Heart left ventricle (tissue), 16 donors: ENCODE results near the gene PIK3C2G. TPM values are rescaled to one million over a fixed set of nuclear protein-coding genes. Genes with fewer than 3 reads are reported as not detected.
"Not testable (repeated sequence)": the region's sequence is repeated elsewhere in the genome, so short reads cannot be mapped to it uniquely, and the experiment has no call there.

Experiments used
- ATAC-seq, 4 donors: fragments of 200-7000 bp; cut with Tn5 transposase; one replicate each; pipeline ENCODE4 v1.9.1; 2020 to 2022; ENCODE audit warnings: moderate library complexity in 4 of 4, mild to moderate bottlenecking in 3 of 4, moderate number of reproducible peaks in 1 of 4
- DNase-seq, 5 donors: peaks; one replicate each; pipeline ENCODE4 v3.0.0-alpha.2; 2020
- H3K27ac ChIP-seq, 12 donors: fragments of 200-600 bp; sonication (generic) in 4 of 12; one replicate each; pipeline versions ENCODE4 v1.5.0 to v1.8.0; 2016 to 2022; ENCODE audit warnings: mild to moderate bottlenecking in 2 of 12
- H3K27me3 ChIP-seq, 9 donors: fragments of 200-600 bp; sonication (generic) in 2 of 9; one replicate each; pipeline versions ENCODE4 v1.5.1 to v1.8.0; 2016 to 2022; ENCODE audit warnings: mild to moderate bottlenecking in 3 of 9
- H3K36me3 ChIP-seq, 9 donors: fragments of 200-600 bp; sonication (generic) in 2 of 9; one replicate each; pipeline versions ENCODE4 v1.5.0 to v1.8.0; 2018 to 2022; ENCODE audit warnings: mild to moderate bottlenecking in 2 of 9
- H3K4me1 ChIP-seq, 12 donors: fragments of 200-600 bp; sonication (generic) in 4 of 12; one replicate each; pipeline versions ENCODE4 v1.5.0 to v1.8.0; 2016 to 2022; ENCODE audit warnings: mild to moderate bottlenecking in 3 of 12
- H3K4me3 ChIP-seq, 12 donors: fragments of 200-600 bp; sonication (generic) in 4 of 12; one replicate each; pipeline versions ENCODE4 v1.5.0 to v1.8.0; 2017 to 2022; ENCODE audit warnings: mild to moderate bottlenecking in 9 of 12, moderate library complexity in 4 of 12
- H3K9me3 ChIP-seq, 12 donors: fragments of 200-600 bp; sonication (generic) in 4 of 12; one replicate each; pipeline versions ENCODE4 v1.5.0 to v1.8.0; 2016 to 2022; ENCODE audit warnings: mild to moderate bottlenecking in 1 of 12
- CTCF ChIP-seq, 12 donors: fragments of 200-600 bp; sonication (generic) in 4 of 12; IDR thresholded peaks; one replicate each; pipeline versions ENCODE4 v1.5.0 to v1.8.0; 2018 to 2022; ENCODE audit warnings: antibody characterized with exemption in 12 of 12, mild to moderate bottlenecking in 5 of 12
- POLR2A ChIP-seq, 2 donors: fragments of 450-650 bp; IDR thresholded peaks; one replicate each; pipeline ENCODE4 v1.6.1; 2017; ENCODE audit warnings: antibody characterized with exemption in 2 of 2, mild to moderate bottlenecking in 2 of 2, moderate library complexity in 2 of 2
- WGBS, 4 donors: extraction: QIAGEN DNeasy Blood & Tissue Kit in 2 of 4; methylation state at CpG; one replicate each; pipeline versions ENCODE4 v1.1.5 to v1.1.7; 2013 to 2018; 5-methylcytosine and 5-hydroxymethylcytosine counted together
- intact Hi-C, 10 donors: fragments of 100-400 bp; cut with DNase I; formaldehyde crosslinking; loops; one replicate each; pipeline versions ENCODE4 v1.11.1 to v1.14.2; 2022
- polyA plus RNA-seq, 2 donors: library from polyadenylated mRNA; stranded (reverse); fragments of 200-250 nt; gene quantifications; one replicate each; pipeline ENCODE4 v1.2.3, GENCODE V29; 2013
- total RNA-seq, 9 donors: library from RNA; depleted of rRNA in 2 of 9; stranded (reverse); fragments of >200 nt in 2 of 9; fragmentation: NEBNext Ultra II Directional in 3 of 9; extraction: Animal tissue kit (Norgen Biotek cat#: 25700) in 3 of 9; gene quantifications; one replicate each; pipeline versions ENCODE4 v1.1.0 to v1.2.4, GENCODE V29; 2016 to 2023
- donor health status: ischemic (EF 13 %, LVEDD 7.1; RV severe dilation, severe dysfunction).
- donor health status: healthy with polysubstance abuse.
- donor health status: DM: no; HTN: yes; CAD: no.
- donor health status: DM: no; HTN: no; CAD: no.
- donor health status: ischemic (EF 25% LVEDD 6.9; RV normal size, moderate dysfunction).
- donor health status: ischemic (EF 25% LVEDD 5.7; RV mildly dilated, moderate dysfunction).
- donor health status: healthy.
- donor health status: DM: yes; HTN: yes; CAD: no.
- donor health status: ischemic (EF 35%, LVEDD 5.7; RV mildly dilated, moderate dysfunction).
- donor health status: nonischemic (EF 11% LVEDD 7.7; RV severe dilation, severe dysfunction).
- donor health status: DM: yes; HTN: yes; CAD: no.
- donor health status: PGD.
- donor health status: ischemic (EF 29% LVEDD 5.4; RV normal size, mild dysfunction).
- donor health status: nonischemic (EF 23%, LVEDD 6.1; RV moderate dilation, normal function).

PIK3C2G gene
- total and polyA plus RNA-seq, 11 donors: not detected

DNA sequence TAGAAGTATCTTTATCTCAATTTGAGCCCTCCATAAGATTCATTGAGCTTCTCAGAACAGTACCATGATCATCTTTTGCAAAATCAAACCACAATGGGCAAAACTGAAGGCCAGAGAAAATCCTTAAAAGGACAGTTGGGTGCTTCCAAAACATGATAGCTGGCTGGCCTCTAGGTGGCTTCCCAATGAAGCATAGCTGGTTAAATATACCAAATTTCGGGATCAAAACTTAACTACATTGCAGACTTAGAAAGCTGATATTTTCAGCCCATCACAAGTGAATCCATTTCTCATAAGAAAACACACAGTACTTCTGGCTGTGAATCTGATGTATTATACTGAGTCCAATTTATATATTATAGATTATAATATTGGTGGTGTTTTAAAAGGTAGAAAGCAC, 15.3 kb upstream of the PIK3C2G start:
- DNase-seq (no peak), ATAC-seq (no peak)
- Histone ChIP-seq H3K4me1 (no peaks in the 10 kb centered on the region), H3K27me3 (no peaks in the 10 kb centered on the region), H3K36me3 (no peaks in the 10 kb centered on the region), H3K9me3 (no peaks in the 10 kb centered on the region), H3K27ac (no peak overlapping the region), H3K4me3 (no peak overlapping the region)
- 84 to 91% (median 85%) methylated on average over 1 of the region's 1 CpG for WGBS, 4 donors
- intact Hi-C loops: loop anchor here in 1 of 10 donors (5.0 kb wide), 1 partner anchor 941 kb away; no protein-coding TSS in a partner anchor
- TF ChIP-seq CTCF (IDR thresholded peaks at IDR 0.05) (no peak), POLR2A (IDR thresholded peaks at IDR 0.05) (no peak)

GRCh38 chr12:18250313-18250916, 10.9 kb upstream of the PIK3C2G start:
- Histone ChIP-seq H3K9me3 (no peaks in the 10 kb centered on the region), H3K4me1 (no peaks in the 10 kb centered on the region), H3K27ac (no peak overlapping the region), H3K27me3 (no peaks in the 10 kb centered on the region), H3K36me3 (no peaks in the 10 kb centered on the region), H3K4me3 (no peak overlapping the region)
- 19 to 23% (median 20%) methylated on average over 6 of the region's 6 CpGs for WGBS, 4 donors
- ATAC-seq (peak in 1 of 4 donors; percentile 59), DNase-seq (no peak)
- intact Hi-C loops: loop anchor here in 6 of 10 donors (2.0 to 10.0 kb wide), 4 partner anchors 64 to 936 kb away; no protein-coding TSS in a partner anchor
- peak; percentile 41 to 77 (median 64) for TF ChIP-seq CTCF (IDR thresholded peaks at IDR 0.05)
- TF ChIP-seq POLR2A (IDR thresholded peaks at IDR 0.05): no peak

- H3K4me1 ChIP-seq: no peaks in the 10 kb centered on the region
- H3K27me3 ChIP-seq: no peaks in the 10 kb centered on the region
- DNase-seq: no peak
- intact Hi-C loops: loop anchor here in 4 of 10 donors (10.0 kb wide), 2 partner anchors 61 to 931 kb away; no protein-coding TSS in a partner anchor
- no peak overlapping the region for H3K27ac ChIP-seq
- TF ChIP-seq POLR2A (IDR thresholded peaks at IDR 0.05) (no peak), CTCF (IDR thresholded peaks at IDR 0.05) (no peak)
- no peak overlapping the region for H3K4me3 ChIP-seq
- 63 to 79% (median 75%) methylated on average over 1 of the region's 1 CpG for WGBS, 4 donors
- H3K9me3 ChIP-seq: no peaks in the 10 kb centered on the region
- H3K36me3 ChIP-seq: no peaks in the 10 kb centered on the region
- no peak for ATAC-seq
Measured at GRCh38 chr12:18254081-18254480, 7.2 kb upstream of the PIK3C2G start.

GRCh38 chr12:18255004-18255403, 6.3 kb upstream of the PIK3C2G start:
- intact Hi-C loops: loop anchor here in 4 of 10 donors (10.0 kb wide), 2 partner anchors 60 to 930 kb away; no protein-coding TSS in a partner anchor
- H3K4me1 ChIP-seq, H3K27ac ChIP-seq, H3K27me3 ChIP-seq, H3K36me3 ChIP-seq, H3K9me3 ChIP-seq, H3K4me3 ChIP-seq, DNase-seq, ATAC-seq: not testable (repeated sequence)
- WGBS, 4 donors: 85 to 99% (median 97%) methylated on average over 6 of the region's 6 CpGs
